Fibroblast of villous mesenchyme (primary cell): Measurements from ENCODE around the gene MYADML2. TPM values are rescaled to one million over a fixed set of nuclear protein-coding genes. Genes with fewer than 3 reads are reported as not detected.

Experiments
- DNase-seq: peaks from one replicate; pipeline ENCODE4 v3.0.0-alpha.2; 2010; ENCODE audit warnings: low read depth
- H3K4me3 ChIP-seq: 2 replicates; pipeline ENCODE4 v1.5.1; 2011; ENCODE audit warnings: low read depth, mild to moderate bottlenecking, low read length
- CTCF ChIP-seq: IDR thresholded peaks from 2 replicates; pipeline ENCODE4 v1.5.1; 2012; ENCODE audit warnings: low read depth, mild to moderate bottlenecking, low read length; ENCODE audit not compliant: insufficient read depth
- total RNA-seq: library from RNA; depleted of rRNA; stranded (reverse); fragments of >200 nt; gene quantifications from 2 replicates; pipeline ENCODE4 v1.2.3, GENCODE V29; 2012

MYADML2 gene
- total RNA-seq, 1 donor: not detected

GRCh38 chr17:81895400-81895799 is 51.6 kb downstream of the MYADML2 start:
- no peak for DNase-seq
- no peak overlapping the region for H3K4me3 ChIP-seq
- TF ChIP-seq CTCF: no peak

- no peak for TF ChIP-seq CTCF
Observed at GRCh38 chr17:81891303-81891552, 55.8 kb downstream of the MYADML2 start.

GRCh38 chr17:81890447-81891302 is 56.4 kb downstream of the MYADML2 start:
- peak; percentile 12 for TF ChIP-seq CTCF
- H3K4me3 ChIP-seq: peak overlapping the region; percentile 84
- peak; percentile 19 for DNase-seq

More at GRCh38 chr17:81891303-81891552, 55.8 kb downstream of the MYADML2 start:
- no peak for DNase-seq
- peak overlapping the region; percentile 84 for H3K4me3 ChIP-seq

Other genes with a start within 250 kb of the MYADML2 start
- 12.1 and 12.6 TPM in 2 replicates for gene MRPL12, start 243.9 kb downstream of the MYADML2 start, total RNA-seq
- 13.8 and 14.2 TPM in 2 replicates for gene SLC25A10, start 234.9 kb downstream of the MYADML2 start, total RNA-seq
- gene GCGR, start 143.1 kb downstream of the MYADML2 start, total RNA-seq: not detected in 2 replicates
- gene MCRIP1, start 113.9 kb downstream of the MYADML2 start, total RNA-seq: 55.7 and 96.6 TPM in 2 replicates
- gene PPP1R27, start 112.2 kb downstream of the MYADML2 start, total RNA-seq: not detected in 2 replicates
- 735 and 809 TPM in 2 replicates for gene P4HB, start 86.7 kb downstream of the MYADML2 start, total RNA-seq
- gene ARHGDIA, start 75.9 kb downstream of the MYADML2 start, total RNA-seq: 106 and 181 TPM in 2 replicates
- 120 and 134 TPM in 2 replicates for gene ALYREF, start 55.6 kb downstream of the MYADML2 start, total RNA-seq
- gene ANAPC11, start 55.5 kb downstream of the MYADML2 start, total RNA-seq: 101 and 150 TPM in 2 replicates
- 0.43 and 0.64 TPM in 2 replicates for gene NPB, start 45.0 kb downstream of the MYADML2 start, total RNA-seq
- gene PCYT2, start 35.8 kb downstream of the MYADML2 start, total RNA-seq: 70.8 and 73.1 TPM in 2 replicates
- 14.7 and 18.0 TPM in 2 replicates for gene SIRT7, start 29.1 kb downstream of the MYADML2 start, total RNA-seq
- gene MAFG, start 19.5 kb downstream of the MYADML2 start, total RNA-seq: 20.0 and 23.3 TPM in 2 replicates
- 101 and 127 TPM in 2 replicates for gene PYCR1, start 9.9 kb downstream of the MYADML2 start, total RNA-seq
- gene NOTUM, start 14.0 kb upstream of the MYADML2 start, total RNA-seq: under 0.01 TPM in 1 of 2 replicates, not detected in the other
- 28.5 and 38.7 TPM in 2 replicates for gene ASPSCR1, start 30.4 kb upstream of the MYADML2 start, total RNA-seq
- gene CENPX, start 75.6 kb upstream of the MYADML2 start, total RNA-seq: 30.7 and 33.2 TPM in 2 replicates
- gene LRRC45, start 76.1 kb upstream of the MYADML2 start, total RNA-seq: 12.9 and 13.4 TPM in 2 replicates
- 6.4 and 9.1 TPM in 2 replicates for gene RAC3, start 84.4 kb upstream of the MYADML2 start, total RNA-seq
- gene DCXR, start 90.5 kb upstream of the MYADML2 start, total RNA-seq: 40.6 and 51.9 TPM in 2 replicates
- 39.6 and 47.5 TPM in 2 replicates for gene RFNG, start 104.6 kb upstream of the MYADML2 start, total RNA-seq
- 104 and 109 TPM in 2 replicates for gene GPS1, start 104.7 kb upstream of the MYADML2 start, total RNA-seq
- gene DUS1L, start 118.6 kb upstream of the MYADML2 start, total RNA-seq: 56.1 and 64.4 TPM in 2 replicates
- gene FASN, start 151.0 kb upstream of the MYADML2 start, total RNA-seq: 274 and 280 TPM in 2 replicates